Dendritic cell treated with granulocyte-macrophage colony-stimulating factor and Interleukin-4, amounts not matched to agents 40 ng/mL and 50 ng/mL, for 4 days (primary cell): ENCODE results near the gene NAV2.

ENCODE experiments used
- H3K27ac Mint-ChIP-seq: one replicate; pipeline ENCODE4 v1.8.0; 2022; ENCODE audit warnings: mild to moderate bottlenecking, mixed read lengths
- H3K27me3 Mint-ChIP-seq: one replicate; pipeline ENCODE4 v1.8.0; 2022; ENCODE audit warnings: mild to moderate bottlenecking, mixed read lengths
- H3K36me3 Mint-ChIP-seq: one replicate; pipeline ENCODE4 v1.8.0; 2022; ENCODE audit warnings: low read depth, mixed read lengths
- H3K4me1 Mint-ChIP-seq: one replicate; pipeline ENCODE4 v1.8.0; 2022; ENCODE audit warnings: low read depth, mixed read lengths
- H3K4me3 Mint-ChIP-seq: one replicate; pipeline ENCODE4 v1.8.0; 2022; ENCODE audit warnings: mild to moderate bottlenecking, moderate library complexity, mixed read lengths
- H3K9me3 Mint-ChIP-seq: one replicate; pipeline ENCODE4 v1.8.0; 2022; ENCODE audit warnings: mixed read lengths
- intact Hi-C: fragments of 100-400 bp; cut with micrococcal nuclease; formaldehyde crosslinking; loops from one replicate; pipeline ENCODE4 v1.15.0; 2022

The NAV2 gene

DNA sequence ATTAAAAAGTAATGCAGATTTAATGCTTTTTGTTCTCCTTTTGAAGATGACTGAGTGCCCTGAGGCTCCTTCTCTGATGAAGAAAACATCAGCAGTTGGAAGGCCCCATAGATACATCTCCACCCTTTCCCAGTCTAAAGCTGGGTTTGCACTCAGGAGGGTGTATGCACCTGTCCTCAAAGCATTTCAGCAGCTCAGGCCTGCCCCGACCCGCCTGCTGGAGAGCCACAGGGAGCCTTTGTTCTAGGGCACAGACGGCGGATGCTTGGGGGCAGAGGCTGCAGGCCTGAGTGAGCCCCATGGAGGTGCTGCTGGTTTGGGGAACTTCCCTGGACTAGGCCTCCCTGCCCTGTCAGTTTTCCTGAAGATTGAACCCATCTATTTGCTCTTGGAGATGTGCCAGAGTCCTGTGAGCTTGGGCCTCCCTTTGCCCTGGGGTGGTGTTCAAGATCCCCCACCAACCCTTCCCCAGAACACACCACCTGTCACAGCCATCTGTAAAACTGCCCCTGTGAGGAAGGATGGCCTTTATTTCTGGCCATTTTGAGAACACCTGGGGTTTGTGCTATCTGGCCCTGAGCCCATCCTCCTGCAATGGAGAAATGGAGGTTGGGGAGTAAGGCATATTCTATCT lies 160.0 kb downstream of the NAV2 start:
- no peaks in the 10 kb centered on the region for H3K4me1 Mint-ChIP-seq
- H3K27ac Mint-ChIP-seq = no peak overlapping the region
- no peaks in the 10 kb centered on the region for H3K36me3 Mint-ChIP-seq
- H3K9me3 Mint-ChIP-seq = no peaks in the 10 kb centered on the region
- intact Hi-C loops = no loop called here
- H3K4me3 Mint-ChIP-seq = no peak overlapping the region
- no peaks in the 10 kb centered on the region for H3K27me3 Mint-ChIP-seq

DNA sequence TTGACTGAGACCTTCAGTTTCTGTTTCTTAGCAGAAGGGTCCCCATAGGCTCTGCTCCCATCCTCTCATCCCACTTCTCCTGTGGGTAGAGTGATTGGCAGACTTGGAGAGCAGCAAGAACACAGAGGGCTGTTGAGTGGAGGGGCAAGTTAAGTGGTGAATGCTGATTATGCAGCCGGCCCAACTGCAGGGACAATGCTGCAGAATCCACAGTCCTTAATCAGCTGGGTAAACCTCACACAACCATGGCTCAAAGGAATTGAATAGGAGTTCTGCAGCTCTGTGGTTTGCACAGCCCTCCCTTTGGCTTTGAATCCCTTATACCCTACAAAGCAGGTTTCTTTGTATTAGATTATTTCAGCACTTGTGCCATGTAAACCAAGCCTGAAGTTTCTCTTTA lies 161.1 kb downstream of the NAV2 start:
- no peaks in the 10 kb centered on the region for H3K4me1 Mint-ChIP-seq
- no peaks in the 10 kb centered on the region for H3K27me3 Mint-ChIP-seq
- intact Hi-C loops = no loop called here
- no peak overlapping the region for H3K4me3 Mint-ChIP-seq
- no peaks in the 10 kb centered on the region for H3K36me3 Mint-ChIP-seq
- no peak overlapping the region for H3K27ac Mint-ChIP-seq
- no peaks in the 10 kb centered on the region for H3K9me3 Mint-ChIP-seq

DNA sequence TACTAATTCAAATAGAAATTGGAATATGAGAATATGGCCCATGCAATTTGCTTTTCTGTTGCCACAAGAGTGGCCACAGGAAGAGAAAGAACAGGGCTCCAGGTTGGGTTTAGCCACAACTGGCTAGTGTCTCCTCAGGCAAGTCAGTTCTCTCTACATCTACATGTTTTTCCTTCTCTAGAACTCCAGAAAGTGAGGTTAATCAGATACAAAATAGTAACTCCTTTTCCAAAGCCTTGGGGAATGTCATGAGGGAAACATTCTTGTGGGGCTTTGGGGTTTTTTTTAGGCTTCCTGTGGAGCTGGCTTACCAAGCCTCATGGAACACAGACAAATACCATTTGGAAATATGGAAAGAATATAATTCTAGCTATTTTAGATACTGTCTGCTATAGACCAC lies 161.6 kb downstream of the NAV2 start:
- Mint-ChIP-seq H3K4me3 (no peak overlapping the region), H3K36me3 (no peaks in the 10 kb centered on the region), H3K27me3 (no peaks in the 10 kb centered on the region), H3K27ac (no peak overlapping the region), H3K4me1 (no peaks in the 10 kb centered on the region), H3K9me3 (no peaks in the 10 kb centered on the region)
- intact Hi-C loops = no loop called here

DNA sequence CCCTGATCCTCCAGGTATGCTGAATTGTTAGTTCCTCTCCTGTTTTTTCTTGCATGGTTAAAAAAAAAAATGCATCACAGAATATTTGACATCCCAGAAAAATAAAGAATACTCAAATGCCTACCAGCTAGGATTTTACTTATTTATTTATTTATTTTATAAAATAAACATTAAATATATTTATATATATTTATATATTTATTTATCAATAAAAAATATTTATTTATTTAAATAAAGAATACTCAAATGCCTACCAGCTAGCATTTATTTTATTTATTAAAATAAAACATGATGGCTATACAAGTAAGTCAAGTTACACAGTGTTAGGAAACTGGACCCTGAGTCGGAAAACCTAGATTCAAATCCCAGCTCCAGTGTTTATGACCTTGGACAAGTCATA lies 164.1 kb downstream of the NAV2 start:
- Mint-ChIP-seq H3K4me1 (no peaks in the 10 kb centered on the region), H3K9me3 (no peaks in the 10 kb centered on the region), H3K36me3 (no peaks in the 10 kb centered on the region), H3K27ac (no peak overlapping the region), H3K27me3 (no peaks in the 10 kb centered on the region), H3K4me3 (no peak overlapping the region)
- intact Hi-C loops = no loop called here

DNA sequence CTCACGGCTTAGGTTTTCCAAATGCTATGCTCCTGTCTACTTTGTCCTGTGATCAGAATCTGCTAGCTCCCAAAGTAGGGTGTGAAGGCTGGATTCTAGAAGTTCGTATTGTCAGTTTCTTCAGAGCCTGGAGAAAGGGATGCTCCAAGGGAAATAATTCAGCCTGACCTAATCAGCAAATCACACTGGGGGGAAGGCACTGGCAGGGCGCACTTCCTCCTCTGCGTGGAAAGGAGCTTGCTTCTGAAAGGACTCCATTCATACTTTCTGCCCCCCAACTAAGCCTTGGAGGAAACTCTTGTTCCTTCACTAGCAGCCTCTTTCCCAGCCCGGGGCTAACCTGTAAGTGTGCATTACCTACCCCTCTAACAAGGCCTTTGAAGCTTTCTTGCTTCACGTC lies 165.9 kb downstream of the NAV2 start:
- intact Hi-C loops = no loop called here
- Mint-ChIP-seq H3K27me3 (no peaks in the 10 kb centered on the region), H3K4me3 (no peak overlapping the region), H3K9me3 (no peaks in the 10 kb centered on the region), H3K36me3 (no peaks in the 10 kb centered on the region), H3K27ac (no peak overlapping the region), H3K4me1 (no peaks in the 10 kb centered on the region)

DNA sequence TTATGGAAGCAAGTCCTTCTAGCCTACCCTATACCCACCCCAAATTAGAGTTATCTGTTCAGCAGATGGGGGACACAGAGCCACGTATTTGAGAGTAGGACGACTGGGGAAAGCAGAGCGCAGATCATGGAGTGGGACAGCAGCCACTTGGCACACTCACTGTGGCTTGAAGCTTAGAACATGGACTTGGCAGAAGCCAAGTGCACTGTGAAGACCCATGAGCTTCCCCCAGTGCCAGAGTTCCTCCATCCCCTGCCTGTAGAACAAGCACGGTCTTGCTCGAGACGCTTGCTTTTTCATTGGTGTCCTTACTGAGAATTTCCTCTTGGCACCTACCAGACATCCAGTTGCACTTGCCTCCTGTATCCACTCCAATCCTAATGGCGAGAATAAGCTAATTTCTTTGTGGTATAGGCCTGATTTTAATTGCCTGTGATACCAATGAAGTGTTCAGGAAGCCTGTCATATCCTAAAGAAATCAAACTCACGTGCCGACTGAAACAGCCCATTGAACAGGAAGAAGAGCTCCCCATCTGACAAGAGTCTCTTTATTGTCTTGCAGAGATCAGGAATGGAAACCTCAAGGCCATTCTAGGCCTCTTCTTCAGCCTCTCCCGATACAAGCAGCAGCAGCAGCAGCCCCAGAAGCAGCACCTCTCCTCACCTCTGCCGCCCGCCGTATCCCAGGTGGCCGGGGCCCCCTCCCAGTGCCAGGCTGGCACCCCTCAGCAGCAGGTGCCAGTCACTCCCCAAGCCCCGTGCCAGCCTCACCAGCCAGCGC lies 166.9 kb downstream of the NAV2 start:
- H3K27me3 Mint-ChIP-seq = no peaks in the 10 kb centered on the region
- no peaks in the 10 kb centered on the region for H3K9me3 Mint-ChIP-seq
- H3K36me3 Mint-ChIP-seq = no peaks in the 10 kb centered on the region
- no peak overlapping the region for H3K27ac Mint-ChIP-seq
- intact Hi-C loops = no loop called here
- H3K4me1 Mint-ChIP-seq = no peaks in the 10 kb centered on the region
- H3K4me3 Mint-ChIP-seq = no peak overlapping the region

DNA sequence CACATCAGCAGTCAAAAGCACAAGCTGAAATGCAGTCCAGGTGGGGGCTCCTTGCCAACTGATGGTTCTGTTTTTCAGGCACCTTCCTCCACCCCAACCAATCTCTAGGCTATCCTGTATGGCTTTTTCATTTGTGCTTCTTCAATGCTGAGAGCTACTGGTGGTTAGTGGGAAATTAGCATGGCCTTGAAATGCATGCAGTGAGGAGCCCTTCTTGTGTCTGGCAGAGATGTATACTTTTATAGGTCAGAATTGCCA lies 167.4 kb downstream of the NAV2 start:
- Mint-ChIP-seq H3K27me3 (no peaks in the 10 kb centered on the region), H3K4me1 (no peaks in the 10 kb centered on the region), H3K4me3 (no peak overlapping the region), H3K36me3 (no peaks in the 10 kb centered on the region), H3K27ac (no peak overlapping the region), H3K9me3 (no peaks in the 10 kb centered on the region)
- intact Hi-C loops = no loop called here

DNA sequence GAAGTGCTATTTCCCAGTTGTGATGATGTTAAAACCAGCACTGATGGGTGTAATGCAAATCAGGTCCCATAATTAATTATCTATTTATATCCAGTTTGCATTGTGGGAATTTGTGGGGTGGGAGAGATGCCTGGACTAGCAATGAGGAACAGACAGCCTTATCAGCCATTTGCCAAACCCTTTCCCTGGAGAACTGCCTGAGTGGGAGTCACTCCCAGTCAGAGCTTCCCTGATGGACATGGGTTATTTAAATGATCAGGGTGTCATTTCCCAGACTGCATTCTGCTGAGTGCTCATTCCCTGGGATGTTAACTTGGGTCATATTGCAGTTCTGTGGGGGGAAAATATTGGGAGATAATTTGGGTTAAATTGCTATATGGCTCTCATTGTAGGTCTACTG lies 168.5 kb downstream of the NAV2 start:
- H3K27me3 Mint-ChIP-seq = no peaks in the 10 kb centered on the region
- no peak overlapping the region for H3K4me3 Mint-ChIP-seq
- intact Hi-C loops = no loop called here
- no peaks in the 10 kb centered on the region for H3K36me3 Mint-ChIP-seq
- no peaks in the 10 kb centered on the region for H3K9me3 Mint-ChIP-seq
- H3K4me1 Mint-ChIP-seq = no peaks in the 10 kb centered on the region
- no peak overlapping the region for H3K27ac Mint-ChIP-seq

DNA sequence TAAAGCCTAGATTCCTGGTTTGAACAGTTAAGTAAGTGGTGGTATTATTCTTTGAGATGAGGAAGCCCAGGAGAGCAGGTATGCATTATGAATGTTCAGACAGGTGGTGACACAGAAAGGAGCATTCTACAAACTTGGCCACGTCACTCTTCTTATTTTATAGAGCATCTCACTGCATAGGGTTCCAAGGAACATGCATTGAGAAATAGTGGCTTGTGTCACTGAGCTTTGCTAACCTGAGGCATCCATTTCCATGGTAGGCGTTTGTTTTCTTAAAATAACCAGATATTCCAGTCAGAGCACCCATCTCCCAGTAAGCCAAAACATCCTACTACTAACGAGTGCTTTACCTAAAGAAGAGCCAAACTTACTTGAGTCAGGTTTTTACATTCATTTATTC lies 169.7 kb downstream of the NAV2 start:
- H3K4me1 Mint-ChIP-seq = no peaks in the 10 kb centered on the region
- no peaks in the 10 kb centered on the region for H3K9me3 Mint-ChIP-seq
- intact Hi-C loops = no loop called here
- H3K27me3 Mint-ChIP-seq = no peaks in the 10 kb centered on the region
- H3K36me3 Mint-ChIP-seq = no peaks in the 10 kb centered on the region
- H3K4me3 Mint-ChIP-seq = no peak overlapping the region
- H3K27ac Mint-ChIP-seq = no peak overlapping the region

DNA sequence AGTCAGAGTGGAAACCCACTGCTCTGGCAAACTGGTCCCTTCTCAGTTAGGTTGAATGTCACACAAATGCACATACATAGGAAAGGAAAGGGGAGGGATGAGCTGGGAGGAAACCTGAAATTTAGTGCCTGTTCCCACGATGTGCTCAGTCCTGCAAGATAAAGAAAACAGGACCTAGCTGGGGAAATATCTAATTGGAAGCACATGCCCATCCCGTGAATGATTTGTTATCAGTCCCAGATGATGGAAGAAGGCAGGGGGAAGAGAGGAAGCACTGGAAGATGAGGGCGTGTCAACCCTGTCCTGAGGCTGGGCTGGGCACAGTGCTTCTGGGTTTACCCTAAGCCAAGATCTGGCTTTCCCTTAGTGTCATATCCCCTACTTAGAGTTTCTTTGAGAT lies 173.9 kb downstream of the NAV2 start:
- no peaks in the 10 kb centered on the region for H3K27me3 Mint-ChIP-seq
- H3K27ac Mint-ChIP-seq = no peak overlapping the region
- intact Hi-C loops = no loop called here

DNA sequence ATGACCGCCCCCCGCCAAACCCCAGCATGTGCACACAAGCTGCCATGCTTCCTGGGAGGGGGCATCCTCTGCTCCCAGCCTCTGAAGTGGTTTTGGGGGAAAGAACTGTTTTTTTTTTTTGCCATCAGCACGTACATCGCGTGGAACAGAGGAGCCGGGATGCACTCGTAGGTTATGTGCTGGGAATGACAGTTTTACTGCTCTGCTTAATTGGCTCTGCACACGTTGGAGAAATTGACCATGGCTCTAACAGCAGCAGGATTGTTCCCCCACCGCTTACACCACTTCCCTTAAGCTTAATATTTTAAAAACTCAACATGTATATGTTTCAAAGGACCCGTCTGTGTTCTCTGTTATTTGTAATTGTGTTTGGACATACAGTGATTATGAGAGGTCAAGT lies 175.2 kb downstream of the NAV2 start:
- H3K4me3 Mint-ChIP-seq = no peak overlapping the region
- no peaks in the 10 kb centered on the region for H3K4me1 Mint-ChIP-seq
- no peaks in the 10 kb centered on the region for H3K27me3 Mint-ChIP-seq
- intact Hi-C loops = no loop called here
- no peaks in the 10 kb centered on the region for H3K9me3 Mint-ChIP-seq
- no peaks in the 10 kb centered on the region for H3K36me3 Mint-ChIP-seq
- H3K27ac Mint-ChIP-seq = no peak overlapping the region

More for the DNA sequence above, 173.9 kb downstream of the NAV2 start:
- Mint-ChIP-seq H3K9me3 (no peaks in the 10 kb centered on the region), H3K4me3 (no peak overlapping the region), H3K4me1 (no peaks in the 10 kb centered on the region), H3K36me3 (no peaks in the 10 kb centered on the region)

DNA sequence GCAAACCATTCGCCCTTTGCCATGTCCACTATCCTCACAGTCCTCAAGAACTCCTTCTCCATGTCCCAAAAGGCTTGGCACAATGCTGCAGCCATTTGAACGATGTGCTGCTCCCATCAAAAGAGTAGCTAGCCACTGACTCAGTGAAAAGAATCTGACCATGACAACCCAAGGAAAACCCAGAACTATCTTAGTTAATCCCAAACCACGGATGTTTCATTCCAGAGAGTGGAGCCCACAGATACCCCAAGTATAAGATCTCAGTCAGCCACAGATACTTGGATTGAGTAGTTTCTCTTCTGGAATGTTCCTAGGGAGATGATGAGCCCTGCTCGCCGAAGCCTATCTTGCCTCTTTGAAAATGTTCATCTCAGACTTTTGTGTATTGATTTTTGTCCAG lies 176.9 kb downstream of the NAV2 start:
- Mint-ChIP-seq H3K4me1 (no peaks in the 10 kb centered on the region), H3K36me3 (no peaks in the 10 kb centered on the region), H3K27me3 (peaks cover 1% of the 10 kb centered on the region), H3K27ac (no peak overlapping the region), H3K4me3 (no peak overlapping the region), H3K9me3 (no peaks in the 10 kb centered on the region)
- intact Hi-C loops = no loop called here

DNA sequence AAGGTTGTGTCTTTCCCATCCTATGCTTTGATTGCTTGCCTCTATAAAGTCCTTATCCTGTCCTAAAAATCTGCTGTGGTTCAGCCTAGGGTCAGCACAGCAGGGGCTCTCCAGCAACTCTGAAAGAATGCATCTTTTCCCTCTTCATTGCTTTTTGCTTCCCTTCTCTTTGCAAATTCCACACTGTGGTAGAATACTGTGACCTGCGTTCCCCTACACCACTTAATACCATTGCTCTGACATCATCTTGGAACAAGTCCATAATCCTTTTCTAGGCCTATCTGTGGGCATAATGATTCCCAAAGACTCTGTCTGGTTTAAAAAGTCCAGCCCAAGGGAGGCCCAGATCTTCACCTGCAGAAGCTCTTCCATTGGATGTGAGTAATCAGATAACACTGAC lies 177.7 kb downstream of the NAV2 start:
- H3K27me3 Mint-ChIP-seq = peaks cover 1% of the 10 kb centered on the region
- intact Hi-C loops = no loop called here
- no peaks in the 10 kb centered on the region for H3K36me3 Mint-ChIP-seq
- no peaks in the 10 kb centered on the region for H3K9me3 Mint-ChIP-seq
- no peak overlapping the region for H3K4me3 Mint-ChIP-seq
- no peak overlapping the region for H3K27ac Mint-ChIP-seq
- H3K4me1 Mint-ChIP-seq = no peaks in the 10 kb centered on the region

DNA sequence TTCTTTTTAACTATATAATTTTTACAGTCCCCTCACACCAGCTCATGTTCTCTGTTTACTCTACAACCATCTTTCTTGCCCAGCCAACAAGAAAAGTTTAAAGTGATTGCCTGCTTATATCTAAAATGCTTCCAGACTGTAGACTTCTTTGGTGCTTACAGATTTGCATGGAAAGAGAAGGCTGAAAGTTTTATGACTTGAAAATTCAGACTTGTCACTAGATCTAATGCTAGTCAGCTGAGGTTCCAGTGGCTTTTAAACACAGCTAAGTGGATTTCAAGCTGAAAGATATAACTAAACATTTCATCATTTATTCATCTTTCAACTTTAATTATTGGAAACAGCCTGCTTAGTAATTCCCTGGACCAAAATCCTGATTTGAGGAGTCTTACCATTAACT lies 178.4 kb downstream of the NAV2 start:
- H3K9me3 Mint-ChIP-seq = no peaks in the 10 kb centered on the region
- no peaks in the 10 kb centered on the region for H3K36me3 Mint-ChIP-seq
- no peak overlapping the region for H3K27ac Mint-ChIP-seq
- H3K27me3 Mint-ChIP-seq = peaks cover 1% of the 10 kb centered on the region
- no peak overlapping the region for H3K4me3 Mint-ChIP-seq
- H3K4me1 Mint-ChIP-seq = no peaks in the 10 kb centered on the region
- intact Hi-C loops = no loop called here

DNA sequence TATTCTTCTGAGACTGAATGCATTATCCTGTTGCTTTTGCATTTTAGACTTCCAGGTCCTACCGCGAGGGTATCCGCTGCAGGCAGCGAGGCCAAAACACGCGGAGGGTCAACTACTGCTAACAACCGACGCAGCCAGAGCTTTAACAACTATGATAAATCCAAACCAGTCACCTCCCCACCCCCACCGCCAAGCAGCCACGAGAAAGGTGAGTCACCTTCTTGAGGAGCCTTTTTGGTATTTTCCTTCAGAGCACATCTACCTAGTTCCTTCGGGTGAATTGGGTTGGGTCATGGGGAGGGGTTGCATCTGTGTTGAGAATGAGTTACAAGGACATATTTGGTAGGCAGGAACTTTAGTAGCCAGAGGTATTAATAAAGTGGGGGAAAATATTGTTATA lies 179.8 kb downstream of the NAV2 start:
- Mint-ChIP-seq H3K27ac (no peak overlapping the region), H3K27me3 (peaks cover 1% of the 10 kb centered on the region), H3K9me3 (no peaks in the 10 kb centered on the region), H3K4me1 (no peaks in the 10 kb centered on the region), H3K4me3 (no peak overlapping the region), H3K36me3 (no peaks in the 10 kb centered on the region)
- intact Hi-C loops = no loop called here
